ENCODE measurements around the gene TMEM121.

The TMEM121 gene

GRCh38 chr14:105498430-105499255, 27.7 kb upstream of the TMEM121 start:
- DNase-seq, result no peak

DNA sequence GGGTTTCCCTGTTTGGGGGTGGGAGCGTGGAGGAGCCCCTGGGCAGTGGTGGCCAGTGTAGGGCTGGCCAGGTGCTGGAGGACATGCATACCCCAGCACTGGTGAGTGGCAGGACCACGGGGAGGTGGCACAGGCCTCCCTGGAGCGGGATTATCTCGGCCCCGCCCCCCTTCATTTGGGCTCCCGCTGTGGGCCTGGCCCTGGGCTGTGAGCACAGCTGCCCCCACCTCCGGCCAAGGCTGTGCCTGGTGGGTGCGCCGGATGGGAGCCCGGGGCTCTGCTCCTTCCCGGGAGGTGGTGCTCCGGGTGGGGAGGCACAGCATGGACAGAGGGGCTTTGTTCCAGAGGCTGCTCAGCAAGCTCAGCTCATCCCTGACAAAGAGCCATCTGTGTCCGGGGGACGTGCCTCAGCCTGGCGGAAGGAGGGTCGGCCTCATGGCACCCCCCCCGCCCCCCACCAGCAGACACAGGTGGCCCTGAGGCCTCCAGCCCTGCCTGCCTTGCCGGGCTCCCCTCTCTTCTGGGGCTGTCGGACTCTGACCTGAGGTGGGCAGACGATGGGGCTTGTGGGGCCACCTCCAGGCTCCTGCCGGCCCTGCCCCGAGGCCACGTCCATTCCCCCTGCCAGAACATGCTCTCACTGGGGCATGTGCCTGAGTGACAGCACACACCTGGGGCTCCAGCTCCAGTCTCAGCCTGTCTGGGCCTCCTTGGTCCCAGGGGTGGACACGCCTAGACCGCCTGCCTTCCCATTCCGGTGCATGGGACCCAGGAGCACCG, 26.9 kb upstream of the TMEM121 start:
- DNase-seq, result no peak

DNA sequence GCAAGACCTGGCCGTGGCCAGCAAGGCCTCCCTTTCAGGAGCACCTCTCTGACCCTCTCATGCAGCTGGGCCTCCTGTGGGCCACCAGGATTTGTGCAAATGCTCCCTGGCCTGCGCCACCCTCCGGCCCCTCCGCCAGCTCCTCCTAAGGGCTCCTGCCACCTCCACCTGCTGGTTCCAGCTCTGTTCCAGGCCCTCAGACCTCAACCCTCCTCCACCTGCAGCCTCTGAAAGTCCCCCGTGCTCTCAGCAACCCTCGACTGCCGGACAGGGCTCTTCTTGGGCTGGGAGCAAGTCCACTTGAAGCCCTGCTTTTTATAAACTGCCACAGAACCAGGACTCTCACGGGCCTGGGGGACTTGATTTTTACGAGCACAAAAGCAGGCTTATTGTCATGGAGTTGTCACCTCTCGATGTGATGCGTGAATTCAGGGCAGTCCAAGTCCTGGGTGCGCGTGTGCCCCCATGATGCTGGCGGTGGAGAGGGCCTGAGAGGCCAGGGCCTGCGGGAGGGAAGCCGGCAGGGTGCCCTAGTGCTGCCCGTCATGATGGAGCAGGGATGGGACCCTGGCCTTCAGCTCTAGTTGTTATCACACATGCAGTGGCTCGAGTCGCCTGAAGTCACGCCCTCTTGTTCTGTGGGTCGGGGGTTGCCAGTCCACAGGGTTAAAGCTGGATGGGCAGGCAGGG, 26.2 kb upstream of the TMEM121 start:
- DNase-seq, result no peak

- DNase-seq, result no peak
Observed at GRCh38 chr14:105500726-105501101, 25.7 kb upstream of the TMEM121 start.

DNA sequence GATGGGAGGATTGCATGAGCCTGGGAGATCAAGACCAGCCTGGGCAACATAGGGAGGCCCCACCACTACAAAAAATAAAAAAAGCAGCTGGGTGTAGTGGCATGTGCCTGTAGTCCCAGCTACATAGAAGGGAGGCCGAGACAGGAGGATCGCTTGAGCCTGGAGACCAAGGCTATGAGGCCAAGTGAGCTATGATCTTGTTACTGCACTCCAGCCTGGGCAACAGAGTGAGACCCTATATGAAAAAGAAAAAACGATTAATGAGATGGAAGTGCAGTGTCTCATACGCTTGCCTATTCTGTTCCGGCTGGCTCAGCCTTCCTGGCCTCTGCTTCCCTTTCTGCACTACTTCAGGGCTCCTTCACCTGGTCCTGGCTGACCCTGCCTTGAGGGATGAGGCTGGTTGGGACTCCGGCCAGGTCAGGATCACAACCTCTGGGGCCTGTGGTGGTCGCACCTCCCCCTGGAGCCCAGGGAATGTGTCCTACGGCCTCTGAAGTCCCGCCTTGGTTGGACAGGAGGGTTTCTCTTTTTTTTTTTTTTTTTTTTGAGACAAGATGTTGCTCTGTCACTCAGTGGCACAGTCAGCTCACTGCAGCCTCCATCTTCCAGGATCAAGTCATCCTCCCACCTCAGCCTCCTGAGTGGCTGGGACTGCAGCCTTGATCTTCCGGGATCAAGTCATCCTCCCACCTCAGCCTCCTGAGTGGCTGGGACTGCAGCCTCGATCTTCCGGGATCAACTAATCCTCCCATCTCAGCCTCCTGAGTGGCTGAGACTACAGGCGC, 24.7 kb upstream of the TMEM121 start:
- no peak for DNase-seq

- DNase-seq, result no peak
Observed at GRCh38 chr14:105502446-105503295, 23.7 kb upstream of the TMEM121 start.

- DNase-seq, result no peak
Observed at GRCh38 chr14:105503296-105503640, 23.1 kb upstream of the TMEM121 start.

DNA sequence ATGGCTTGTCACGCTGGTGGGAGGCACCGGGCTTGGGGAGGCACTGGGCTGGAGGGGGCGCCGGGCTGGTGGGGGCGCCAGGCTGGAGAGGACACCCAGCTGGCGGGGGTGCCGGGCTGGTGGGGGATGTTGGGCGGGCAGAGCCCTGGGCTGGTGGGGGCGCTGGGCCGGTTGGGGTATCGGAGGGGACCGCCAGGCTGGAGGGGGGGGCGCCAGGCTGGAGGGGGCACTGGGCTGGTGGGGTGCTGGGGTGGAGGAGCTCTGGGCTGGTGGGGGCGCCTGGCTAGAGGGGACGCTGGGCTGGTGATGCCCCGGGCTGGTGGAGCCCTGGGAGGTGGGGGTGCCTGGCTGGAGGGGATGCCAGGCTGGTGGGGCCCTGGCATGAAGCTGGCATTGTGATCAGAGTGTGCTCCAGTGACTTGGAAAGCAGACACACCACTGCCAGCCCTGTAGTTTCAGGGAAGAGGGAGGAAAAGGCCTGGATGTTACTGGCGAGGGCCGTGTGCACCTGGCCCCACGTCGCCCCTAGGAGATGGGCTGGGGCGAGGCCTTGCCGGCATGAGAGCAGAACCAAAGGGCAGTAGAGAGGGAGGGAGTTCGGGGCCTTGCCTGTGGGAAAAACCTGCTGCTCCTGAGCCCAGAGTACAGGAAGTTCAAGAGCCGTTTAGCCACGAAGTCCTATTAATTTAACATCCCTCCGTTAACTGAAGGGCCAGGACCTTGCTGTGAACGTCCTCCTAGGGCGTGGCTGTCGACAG, 22.3 kb upstream of the TMEM121 start:
- no peak for DNase-seq

DNA sequence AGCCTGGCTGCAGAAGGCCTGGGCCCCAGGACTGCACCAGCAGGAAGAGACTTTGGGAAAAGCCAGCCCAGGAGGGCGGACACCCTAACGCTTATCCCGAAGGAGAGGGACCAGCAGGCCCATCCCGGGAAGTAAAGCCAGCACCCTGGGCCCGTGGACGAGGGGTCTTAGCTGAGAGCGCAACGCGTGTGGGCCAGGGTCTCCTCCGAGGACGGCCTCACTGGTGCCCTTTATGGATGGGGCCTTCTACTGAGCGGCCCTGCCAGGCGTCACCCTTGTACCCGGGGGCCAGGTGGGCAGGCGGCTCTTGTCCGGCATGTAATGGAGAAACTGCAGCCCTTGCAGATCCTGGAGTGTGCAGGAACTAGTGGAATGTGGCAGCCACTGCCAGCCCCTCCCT, 21.3 kb upstream of the TMEM121 start:
- no peak for DNase-seq

- no peak for DNase-seq
Observed at GRCh38 chr14:105507247-105507646, 19.1 kb upstream of the TMEM121 start.

DNA sequence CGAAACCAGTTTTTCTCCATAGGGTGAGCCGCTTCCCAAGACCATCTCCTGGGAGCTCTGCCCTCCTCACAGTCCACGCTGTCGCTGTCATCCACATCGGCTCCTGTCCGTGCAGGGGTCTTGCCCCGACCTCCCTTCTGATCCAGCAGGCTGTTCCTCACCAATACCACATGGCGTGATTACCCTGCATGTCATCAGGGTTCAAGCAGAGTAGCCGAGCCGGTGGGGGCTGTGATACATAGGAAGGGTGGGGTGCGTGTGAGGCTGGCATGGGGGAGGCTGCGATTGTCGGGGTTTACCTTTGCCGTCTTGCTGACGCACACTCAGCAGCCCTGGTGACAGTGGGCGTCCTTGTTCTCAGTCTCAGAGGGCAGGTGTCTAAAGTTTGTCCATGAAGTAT, 18.3 kb upstream of the TMEM121 start:
- DNase-seq, result no peak

GRCh38 chr14:105508601-105509000, 17.8 kb upstream of the TMEM121 start:
- DNase-seq, result no peak

DNA sequence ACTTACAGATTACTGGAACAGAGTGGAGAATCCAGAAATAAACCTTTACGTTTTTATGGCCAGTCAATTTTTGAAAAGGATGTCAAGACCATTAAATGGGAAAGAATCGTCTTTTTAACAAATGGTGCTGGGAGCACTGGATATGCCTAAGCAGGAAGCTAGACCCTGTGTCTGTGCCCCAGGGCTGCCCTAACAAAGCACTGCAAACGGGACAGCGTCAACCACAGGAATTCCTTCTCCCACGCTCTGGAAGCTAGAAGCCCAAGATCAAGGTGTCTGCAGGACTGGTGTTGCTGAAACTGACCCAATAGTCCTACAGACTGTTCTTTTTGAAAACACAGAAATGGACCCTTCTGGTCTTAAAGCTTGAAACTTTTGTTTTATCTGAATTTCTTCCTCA, 9.3 kb upstream of the TMEM121 start:
- DNase-seq, result no peak

- no peak for DNase-seq
Observed at GRCh38 chr14:105519946-105520698, 6.3 kb upstream of the TMEM121 start.

DNA sequence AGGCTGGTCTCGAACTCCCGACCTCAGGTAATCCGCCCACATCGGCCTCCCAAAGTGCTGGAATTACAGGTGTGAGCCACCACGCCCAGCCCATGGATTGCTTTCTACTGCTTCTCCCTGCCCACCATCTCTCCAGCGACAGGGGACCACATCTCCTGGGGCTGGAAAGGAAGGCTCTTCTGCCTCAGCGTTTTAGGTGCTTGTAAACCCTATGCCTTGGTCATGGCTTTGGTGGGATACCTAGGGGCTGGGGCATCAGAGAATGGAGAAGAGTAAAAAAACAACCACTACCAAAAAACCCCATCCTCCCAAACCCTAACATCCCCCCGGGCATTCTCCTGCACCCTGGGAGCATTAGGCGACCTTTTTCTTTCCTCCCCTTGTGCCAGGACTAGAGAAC, 1.1 kb upstream of the TMEM121 start:
- DNase-seq, result no peak

GRCh38 chr14:105526776-105527380, 495 bp downstream of the TMEM121 start:
- DNase-seq, result no peak

- DNase-seq, result no peak
Observed at GRCh38 chr14:105527381-105527825, 1.0 kb downstream of the TMEM121 start.

GRCh38 chr14:105527826-105528585, 1.6 kb downstream of the TMEM121 start:
- peak; percentile 87 for DNase-seq

All from stimulated activated CD8-positive, alpha-beta memory T cell treated with anti-CD3 and anti-CD28 coated beads, Interleukin-4, amount 100 ng/mL, for 48 hours (primary cell).